ENCODE data around the gene ADAM29.
"Not testable (repeated sequence)": the region's sequence is repeated elsewhere in the genome, so short reads cannot be mapped to it uniquely, and the experiment has no call there.

- not testable (repeated sequence) for TF ChIP-seq CTCF (tag by site-specific recombination; IDR thresholded peaks at IDR 0.05); ZNF24 (tag by site-specific recombination; IDR thresholded peaks at IDR 0.05); ZNF416 (tag by site-specific recombination; IDR thresholded peaks at IDR 0.05); SP2 (tag by site-specific recombination; IDR thresholded peaks at IDR 0.05); ZNF274 (IDR thresholded peaks at IDR 0.05; ENCODE audit: low read length); ZNF274 (tag by site-specific recombination; IDR thresholded peaks at IDR 0.05; ENCODE audit: borderline replicate concordance); ZNF843 (tag by site-specific recombination; IDR thresholded peaks at IDR 0.05)
Observed at GRCh38 chr4:174873146-174873545, 45.0 kb upstream of the ADAM29 start.
